K562 (cell line): Measurements from ENCODE around the gene RHOA. TPM values are rescaled to one million over a fixed set of nuclear protein-coding genes. Genes with fewer than 3 reads are reported as not detected.

Source experiments
- ATAC-seq: fragments of 200-7000 bp; cut with Tn5 transposase; 3 replicates; pipeline ENCODE4 v1.9.1; 2020; ENCODE audit warnings: moderate library complexity
- BruUV-seq: library from RNA; stranded (reverse); fragments of 400-500 nt; replicated peaks from 2 replicates; lab custom pipeline; 2021; lab: Mats Ljungman, UMichigan
- CTCF ChIA-PET: fragments of 300-600 bp; formaldehyde crosslinking; extraction: SDS; loops from one replicate; lab custom pipeline; 2021; ENCODE audit warnings: low intra/inter-chr PET ratio; lab: Yijun Ruan, JAX
- POLR2A ChIA-PET: fragments of 300-600, 350-650 bp; sonication (Branson Sonifier 250); formaldehyde crosslinking; extraction: SDS; loops from one replicate; lab custom pipeline; 2021; ENCODE audit warnings: antibody characterized with exemption, inconsistent platforms; lab: Yijun Ruan, JAX
- DNase-seq, 4 experiments: peaks; one replicate each; pipeline versions ENCODE4 v3.0.0 to v3.0.0-alpha.2; 2011 to 2018; ENCODE audit warnings: low spot score in 3 of 4, mixed read lengths in 3 of 4; ENCODE audit errors: extremely low read depth in 1 of 4
- FAIRE-seq: peaks from 2 replicates; lab custom pipeline; 2011; peaks lifted over from hg19 to GRCh38; lab: Jason Lieb, UNC
- H2AFZ ChIP-seq: 2 replicates; pipeline ENCODE4 v1.6.0; 2011; ENCODE audit warnings: low read depth, low read length, control low read depth, inconsistent platforms
- H3K27ac ChIP-seq: fragments of 200-600 bp; 3 replicates; pipeline ENCODE4 v1.8.0; 2011; ENCODE audit warnings: low read depth, mild to moderate bottlenecking, control low read depth, inconsistent platforms, low read length, moderate library complexity, mixed read lengths; ENCODE audit errors: extremely low read depth
- H3K27me3 ChIP-seq, 2 experiments: fragments of 300-600 bp in 1 of 2; 2 replicates in 1 of 2; 3 replicates in 1 of 2; pipeline versions ENCODE4 v1.6.0 to v1.8.0; 2011; ENCODE audit warnings: inconsistent platforms in 2 of 2, low read length in 2 of 2, mild to moderate bottlenecking in 1 of 2, mixed read lengths in 1 of 2, moderate library complexity in 1 of 2; ENCODE audit not compliant: control insufficient read depth in 2 of 2, insufficient read depth in 2 of 2
- H3K36me3 ChIP-seq: fragments of 300-600 bp; 3 replicates; pipeline ENCODE4 v1.8.0; 2011; ENCODE audit warnings: mild to moderate bottlenecking, low read length, inconsistent platforms; ENCODE audit not compliant: control insufficient read depth, insufficient read depth
- H3K4me1 ChIP-seq, 2 experiments: fragments of 200-600 bp in 1 of 2; replicated peaks in 1 of 2; 2 replicates in 1 of 2; 3 replicates in 1 of 2; pipeline versions ENCODE4 v1.5.1 to v1.8.0; 2011; ENCODE audit warnings: inconsistent platforms in 2 of 2, low read length in 2 of 2, mild to moderate bottlenecking in 1 of 2, mixed read lengths in 1 of 2, moderate library complexity in 1 of 2; ENCODE audit not compliant: control insufficient read depth in 2 of 2, insufficient read depth in 2 of 2
- H3K4me2 ChIP-seq: 2 replicates; pipeline ENCODE4 v1.6.1; 2011; ENCODE audit warnings: low read length, control low read depth, inconsistent platforms, mixed read lengths; ENCODE audit not compliant: insufficient read depth
- H3K4me3 ChIP-seq: fragments of 200-600 bp; sonication (generic), shearing (Covaris generic); 2 replicates; pipeline ENCODE4 v1.5.1; 2016; ENCODE audit warnings: control low read depth, inconsistent platforms
- H3K79me2 ChIP-seq: fragments of 200-600 bp; 3 replicates; pipeline ENCODE4 v1.8.0; 2011; ENCODE audit warnings: low read length, inconsistent platforms; ENCODE audit not compliant: control insufficient read depth, insufficient read depth
- H3K9ac ChIP-seq, 2 experiments: 2 replicates each; pipeline versions ENCODE4 v1.6.0 to v1.6.1; 2011; ENCODE audit warnings: low read depth in 2 of 2, low read length in 2 of 2, control low read depth in 1 of 2, inconsistent platforms in 1 of 2, mild to moderate bottlenecking in 1 of 2, mixed read lengths in 1 of 2; ENCODE audit not compliant: insufficient read depth in 1 of 2
- H3K9me1 ChIP-seq: one replicate; pipeline ENCODE4 v1.6.0; 2011; ENCODE audit warnings: inconsistent platforms, mild to moderate bottlenecking, low read length, moderate library complexity; ENCODE audit not compliant: control insufficient read depth, insufficient read depth
- H3K9me3 ChIP-seq: replicated peaks from 2 replicates; pipeline ENCODE4 v1.5.1; 2011; ENCODE audit warnings: low read depth, low read length, inconsistent platforms; ENCODE audit not compliant: control insufficient read depth, insufficient read depth
- H4K20me1 ChIP-seq: replicated peaks from 2 replicates; pipeline ENCODE4 v1.6.1; 2011; ENCODE audit warnings: low read length, inconsistent platforms, mixed read lengths; ENCODE audit not compliant: control insufficient read depth, insufficient read depth
- NBN ChIP-seq: fragments of 450-650 bp; IDR thresholded peaks from 2 replicates; pipeline ENCODE4 v1.6.1; 2016; ENCODE audit warnings: low read depth, mild to moderate bottlenecking
- SMC3 ChIP-seq: conservative IDR thresholded peaks from 2 replicates; pipeline ENCODE4 v1.6.1; 2011; ENCODE audit warnings: low read depth, low read length, improper control_type of control experiment; ENCODE audit not compliant: insufficient read depth
- WGBS: fragments of 100-300 bp; shearing (Covaris generic); methylation state at CpG from one replicate; pipeline ENCODE4 v1.1.6; 2016; ENCODE audit warnings: low coverage, mixed read lengths; ENCODE audit not compliant: insufficient coverage; ENCODE audit errors: missing lambda C conversion rate; 5-methylcytosine and 5-hydroxymethylcytosine counted together
- in situ Hi-C: fragments of 300-500 bp; cut with MboI; formaldehyde crosslinking; loops from 4 replicates; pipeline ENCODE4 v1.15.0; 2018; ENCODE audit warnings: inconsistent platforms, mixed read lengths
- intact Hi-C: fragments of 100-400 bp; cut with micrococcal nuclease; formaldehyde crosslinking; loops from 2 replicates; pipeline ENCODE4 v1.14.2; 2022
- polyA plus RNA-seq, 8 experiments: library from polyadenylated mRNA; depleted of rRNA in 4 of 8; stranded (reverse) in 5 of 8; unstranded in 3 of 8; fragments of >200 nt; fragmentation: Nextera tagmentation in 2 of 8; fragmentation: Illumina TruSeq in 1 of 8; extraction: Ambion mirVana in 2 of 8; extraction: Trizol in 1 of 8; gene quantifications; 2 replicates each; pipeline versions ENCODE4 v1.2.1 to v1.2.3, GENCODE V29; 2011 to 2014; ENCODE audit warnings: inconsistent platforms in 1 of 8, missing spikeins in 1 of 8
- total RNA-seq, 7 experiments: library from RNA; depleted of rRNA in 6 of 7; stranded (reverse); fragments of >200 nt in 6 of 7; fragmentation: Illumina TruSeq in 2 of 7; extraction: Trizol in 2 of 7; gene quantifications; 2 replicates each; pipeline versions ENCODE4 v1.2.1 to v1.2.3, GENCODE V29; 2011 to 2021; ENCODE audit warnings: low replicate concordance in 1 of 7
- TF ChIP-seq, protein P1 (sequence below), 3 experiments: IDR thresholded peaks in 2 of 3; conservative IDR thresholded peaks in 1 of 3; 2 replicates each; pipeline ENCODE4 v1.5.1; 2011 to 2012; ENCODE audit warnings: low read length in 3 of 3, mild to moderate bottlenecking in 3 of 3, control low read depth in 2 of 3, improper control_type of control experiment in 1 of 3, inconsistent platforms in 1 of 3, low read depth in 1 of 3, mixed read lengths in 1 of 3, moderate library complexity in 1 of 3; ENCODE audit not compliant: insufficient read depth in 2 of 3

Gene RHOA
- total and polyA plus RNA-seq, 9 of the 15 experiments (the other 6 are each of a cell fraction or from before 2014, with no cell fraction given) = 136 to 540 (median 236) TPM

GRCh38 chr3:49327485-49327884 lies 84.3 kb downstream of the RHOA start:
- no peaks in the 10 kb centered on the region for H3K9me1 ChIP-seq
- FAIRE-seq (no peak), ATAC-seq (0 out of 3 replicates have a peak, but pooled peaks have one; percentile 34), DNase-seq (peak in 1 of 4 experiments; percentile 14)
- CTCF ChIA-PET = interaction anchor here (1.5 kb wide), 1 partner anchor 121 kb away, joined by 8 read pairs; no protein-coding TSS in a partner anchor
- H3K27me3 ChIP-seq = no peaks in the 10 kb centered on the region
- 91% methylated on average over 7 of the region's 7 CpGs for WGBS
- H4K20me1 ChIP-seq = no peaks in the 10 kb centered on the region
- H2AFZ ChIP-seq = no peak overlapping the region
- H3K4me3 ChIP-seq = no peak overlapping the region
- intact Hi-C loops = no loop called here
- no TSS peak for BruUV-seq
- no peak overlapping the region for H3K27ac ChIP-seq
- H3K36me3 ChIP-seq = peaks cover 68% of the 10 kb centered on the region
- H3K9me3 ChIP-seq = no peaks in the 10 kb centered on the region
- no peaks in the 10 kb centered on the region for H3K79me2 ChIP-seq
- in situ Hi-C loops = no loop called here
- H3K4me2 ChIP-seq = no peak overlapping the region
- H3K9ac ChIP-seq = no peak overlapping the region
- TF ChIP-seq SMC3 (0 out of 2 replicates have a peak, but pooled peaks have one; percentile 11), NBN (no peak)
- TF ChIP-seq, protein P1, sequence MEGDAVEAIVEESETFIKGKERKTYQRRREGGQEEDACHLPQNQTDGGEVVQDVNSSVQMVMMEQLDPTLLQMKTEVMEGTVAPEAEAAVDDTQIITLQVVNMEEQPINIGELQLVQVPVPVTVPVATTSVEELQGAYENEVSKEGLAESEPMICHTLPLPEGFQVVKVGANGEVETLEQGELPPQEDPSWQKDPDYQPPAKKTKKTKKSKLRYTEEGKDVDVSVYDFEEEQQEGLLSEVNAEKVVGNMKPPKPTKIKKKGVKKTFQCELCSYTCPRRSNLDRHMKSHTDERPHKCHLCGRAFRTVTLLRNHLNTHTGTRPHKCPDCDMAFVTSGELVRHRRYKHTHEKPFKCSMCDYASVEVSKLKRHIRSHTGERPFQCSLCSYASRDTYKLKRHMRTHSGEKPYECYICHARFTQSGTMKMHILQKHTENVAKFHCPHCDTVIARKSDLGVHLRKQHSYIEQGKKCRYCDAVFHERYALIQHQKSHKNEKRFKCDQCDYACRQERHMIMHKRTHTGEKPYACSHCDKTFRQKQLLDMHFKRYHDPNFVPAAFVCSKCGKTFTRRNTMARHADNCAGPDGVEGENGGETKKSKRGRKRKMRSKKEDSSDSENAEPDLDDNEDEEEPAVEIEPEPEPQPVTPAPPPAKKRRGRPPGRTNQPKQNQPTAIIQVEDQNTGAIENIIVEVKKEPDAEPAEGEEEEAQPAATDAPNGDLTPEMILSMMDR (IDR thresholded peaks at IDR 0.05 in 2 of 3, conservative IDR thresholded peaks at IDR 0.05 in 1 of 3; ENCODE audit: insufficient read depth in 2 of 3, low read depth in 1 of 3, low read length in 3 of 3) = peak in 2 of 3 experiments; percentile 11 to 23; a peak in 2 of 6 replicates
- POLR2A ChIA-PET = no interaction called here
- H3K4me1 ChIP-seq = no peaks in the 10 kb centered on the region
